Left renal cortex interstitium (tissue), 4 donors: ENCODE data around the gene HNRNPAB. TPM values are rescaled to one million over a fixed set of nuclear protein-coding genes. Genes with fewer than 3 reads are reported as not detected.
"Not testable (repeated sequence)": the region's sequence is repeated elsewhere in the genome, so short reads cannot be mapped to it uniquely, and the experiment has no call there.

Experiments used
- DNase-seq, 4 donors: peaks; one replicate each; pipeline ENCODE4 v3.0.0-alpha.2; 2013; ENCODE audit warnings: low read depth in 4 of 4, low spot score in 2 of 4, missing footprints in 1 of 4
- polyA plus RNA-seq, 4 donors: library from polyadenylated mRNA; unstranded; fragments of 120-200 nt; gene quantifications; one replicate each; pipeline ENCODE4 v1.2.1, GENCODE V29; 2013; ENCODE audit not compliant: insufficient read length in 4 of 4

The HNRNPAB gene
- polyA plus RNA-seq, 4 donors, result 141 to 179 (median 147) TPM

- DNase-seq, result no peak
Observed at GRCh38 chr5:178196281-178196812, 8.0 kb upstream of the HNRNPAB start.

GRCh38 chr5:178196986-178197385, 7.3 kb upstream of the HNRNPAB start:
- no peak for DNase-seq

GRCh38 chr5:178198151-178198550, 6.2 kb upstream of the HNRNPAB start:
- not testable (repeated sequence) for DNase-seq

GRCh38 chr5:178198706-178199105, 5.6 kb upstream of the HNRNPAB start:
- DNase-seq, result no peak

- DNase-seq, result no peak
Observed at GRCh38 chr5:178199581-178200434, 4.5 kb upstream of the HNRNPAB start.

GRCh38 chr5:178201221-178201926, 3.0 kb upstream of the HNRNPAB start:
- no peak for DNase-seq

GRCh38 chr5:178201927-178202235, 2.5 kb upstream of the HNRNPAB start:
- DNase-seq, result no peak

- no peak for DNase-seq
Observed at GRCh38 chr5:178202541-178202940, 1.8 kb upstream of the HNRNPAB start.

GRCh38 chr5:178203670-178204181, 607 bp upstream of the HNRNPAB start:
- no peak for DNase-seq

- DNase-seq, result peak in 2 of 4 donors; percentile 44 to 66
Observed at GRCh38 chr5:178204935-178205748, 809 bp downstream of the HNRNPAB start.

- no peak for DNase-seq
Observed at GRCh38 chr5:178205749-178206047, 1.4 kb downstream of the HNRNPAB start.

GRCh38 chr5:178206166-178207101, 2.1 kb downstream of the HNRNPAB start:
- no peak for DNase-seq

GRCh38 chr5:178207183-178207916, 3.0 kb downstream of the HNRNPAB start:
- no peak for DNase-seq

- DNase-seq, result no peak
Observed at GRCh38 chr5:178207917-178208280, 3.6 kb downstream of the HNRNPAB start.

- no peak for DNase-seq
Observed at GRCh38 chr5:178208540-178209227, 4.4 kb downstream of the HNRNPAB start.

- DNase-seq, result no peak
Observed at GRCh38 chr5:178209334-178210072, 5.2 kb downstream of the HNRNPAB start.

GRCh38 chr5:178210073-178210535, 5.8 kb downstream of the HNRNPAB start:
- DNase-seq, result no peak

GRCh38 chr5:178210686-178211085, 6.4 kb downstream of the HNRNPAB start:
- DNase-seq, result no peak
